Left cardiac atrium (tissue), 4 donors: ENCODE results near the gene PRDX4. TPM values are rescaled to one million over a fixed set of nuclear protein-coding genes. Genes with fewer than 3 reads are reported as not detected.
"Not testable (repeated sequence)": the region's sequence is repeated elsewhere in the genome, so short reads cannot be mapped to it uniquely, and the experiment has no call there.

ENCODE experiments used
- ATAC-seq, 2 donors: fragments of 200-7000 bp; cut with Tn5 transposase; one replicate each; pipeline ENCODE4 v1.9.1; 2020; ENCODE audit warnings: mild to moderate bottlenecking in 2 of 2, moderate library complexity in 2 of 2
- DNase-seq: peaks from one replicate; pipeline ENCODE4 v3.0.0-alpha.2; 2020
- intact Hi-C, 2 donors: fragments of 100-400 bp; cut with DNase I; formaldehyde crosslinking; loops; one replicate each; pipeline versions ENCODE4 v1.14.1 to v1.15.1; 2022 to 2023
- long read RNA-seq: library from polyadenylated mRNA; unstranded; transcript quantifications from one replicate; pipeline ENCODE4 v2.0.0, GENCODE V29; 2021
- total RNA-seq, 2 donors: library from RNA; stranded (reverse); fragmentation: NEBNext Ultra II Directional; extraction: Animal tissue kit (Norgen Biotek cat#: 25700); gene quantifications; one replicate each; pipeline ENCODE4 v1.2.1, GENCODE V29; 2021
- donor health status: DM: no; HTN: yes; CAD: no.
- donor health status: DM: no; HTN: yes; CAD: no; lungs with severe emphysema.
- donor health status: DM: yes; HTN: yes; CAD: no.
- donor health status: Dilated cardiomyopathy.

PRDX4 gene
- 10 to 100 TPM; 65.2 to 77.4 TPM for total RNA-seq
- long read RNA-seq, transcript PRDX4-202 (7 exons, 1,005 nt): major isoform, 27 of 30 reads
- long read RNA-seq, partial matches to known transcripts: 1 of 30 reads
- long read RNA-seq, other reads (novel, unspliced or antisense): 2 of 30 reads

DNA sequence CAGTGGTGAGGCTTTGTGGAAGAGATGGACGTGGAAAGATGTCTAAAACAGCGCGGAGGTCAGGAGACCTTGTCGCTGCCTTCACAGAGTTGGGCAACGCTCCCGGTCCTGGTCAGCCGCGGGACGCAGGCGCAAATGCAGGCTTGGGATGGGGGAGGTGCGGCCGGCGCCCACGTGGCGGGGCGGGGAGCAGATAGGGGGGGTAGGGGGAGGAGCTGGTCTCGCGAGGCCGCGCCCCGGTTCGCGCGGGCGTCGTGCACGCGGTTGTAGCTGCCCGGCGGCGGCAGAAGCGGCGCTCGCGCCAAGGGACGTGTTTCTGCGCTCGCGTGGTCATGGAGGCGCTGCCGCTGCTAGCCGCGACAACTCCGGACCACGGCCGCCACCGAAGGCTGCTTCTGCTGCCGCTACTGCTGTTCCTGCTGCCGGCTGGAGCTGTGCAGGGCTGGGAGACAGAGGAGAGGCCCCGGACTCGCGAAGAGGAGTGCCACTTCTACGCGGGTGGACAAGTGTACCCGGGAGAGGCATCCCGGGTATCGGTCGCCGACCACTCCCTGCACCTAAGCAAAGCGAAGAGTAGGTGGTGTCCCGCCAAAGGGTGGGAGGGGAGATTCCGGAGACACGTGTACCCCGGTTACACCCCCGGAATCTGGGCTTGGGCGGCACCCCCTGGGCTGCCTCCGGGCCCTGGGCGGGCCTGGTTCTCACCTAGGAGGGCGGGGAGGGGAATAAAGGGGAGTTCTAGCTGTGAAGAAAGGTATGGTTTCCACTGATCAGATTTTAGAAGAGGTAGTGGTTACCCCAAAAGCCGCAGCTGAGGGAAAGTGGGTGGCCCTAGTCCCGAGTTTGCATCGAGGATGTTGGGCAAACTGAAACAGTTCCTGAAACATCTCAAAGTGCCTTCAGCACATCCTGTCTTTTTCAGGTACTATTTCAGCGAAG lies at the start of gene PRDX4:
Gene PRDX4 (plus strand): TSS at position 255 of the 939 bp plus-strand sequence. CDS start 78 bp downstream, at position 333.
- intact Hi-C loops: no loop called here
- peak; percentile 99 for ATAC-seq
- DNase-seq: peak; percentile 91

DNA sequence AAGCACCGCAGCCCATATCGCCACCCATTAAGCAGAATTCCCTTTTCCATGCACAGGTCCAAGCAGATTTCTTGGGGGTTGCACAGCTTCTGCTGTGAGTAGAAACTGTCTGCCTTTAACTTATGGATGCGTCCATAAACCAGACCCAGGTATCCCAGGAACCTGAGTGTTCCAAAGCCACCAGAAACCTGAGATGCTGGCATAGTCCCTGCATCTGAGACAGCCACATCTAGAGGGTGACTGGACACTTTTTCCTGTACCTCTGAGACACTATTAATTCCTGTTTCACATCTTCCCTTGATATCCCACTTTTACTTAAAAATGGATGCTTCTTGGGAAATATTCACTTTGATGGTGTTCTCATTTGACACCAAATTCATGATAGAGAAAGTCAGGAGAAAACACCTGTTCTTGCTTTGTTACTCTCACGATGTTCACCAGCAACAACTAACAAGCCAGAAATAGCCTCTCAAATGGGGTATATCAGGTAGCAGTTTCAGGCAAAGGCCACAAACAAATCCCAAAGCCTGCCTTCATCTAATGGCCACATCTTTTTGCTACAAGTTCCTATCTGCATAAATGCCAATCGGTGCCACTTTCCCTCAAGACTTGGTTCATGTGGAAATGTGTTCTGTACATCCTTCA lies 45.5 kb upstream of the PRDX4 start:
- intact Hi-C loops: no loop called here
- DNase-seq (no peak), ATAC-seq (no peak)

DNA sequence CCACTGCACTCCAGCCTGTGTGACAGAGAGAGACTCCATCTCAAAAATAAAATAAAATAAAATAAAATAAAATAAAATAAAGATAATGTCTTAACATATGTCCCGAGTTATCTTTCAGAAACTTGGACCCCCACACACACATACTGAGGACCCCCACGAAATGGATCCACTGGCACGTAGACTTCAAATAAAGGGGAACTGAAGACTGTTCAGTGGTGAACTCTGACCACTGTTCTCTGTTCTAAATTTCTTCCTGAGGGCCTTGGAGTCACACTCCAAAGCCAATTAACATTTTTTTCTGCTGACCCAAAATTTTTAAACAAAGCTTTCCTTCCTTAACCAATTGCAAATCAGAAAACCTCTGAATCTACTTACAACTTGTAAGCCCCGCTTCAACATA lies 43.5 kb upstream of the PRDX4 start:
- intact Hi-C loops: no loop called here
- no peak for DNase-seq
- ATAC-seq: no peak

DNA sequence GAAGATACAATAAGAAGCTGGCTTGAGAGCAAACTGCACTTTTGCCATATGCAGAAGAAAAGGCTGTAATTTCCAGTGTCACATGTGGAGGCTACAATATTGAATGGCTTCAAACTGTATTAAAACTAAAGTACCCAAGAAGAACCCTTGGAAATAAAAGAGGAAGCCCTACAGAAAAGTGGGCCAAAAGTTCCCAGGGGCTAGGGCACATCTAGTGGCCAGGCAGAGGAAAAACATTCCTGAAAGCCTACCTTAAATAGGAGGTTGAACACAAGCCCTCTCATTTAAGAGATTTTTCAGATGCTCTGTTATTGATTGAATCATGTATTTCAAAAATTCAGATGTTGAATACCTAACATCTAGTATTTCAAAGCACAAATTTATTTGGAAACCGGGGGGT lies 40.6 kb upstream of the PRDX4 start:
- DNase-seq (no peak), ATAC-seq (no peak)
- intact Hi-C loops: no loop called here

DNA sequence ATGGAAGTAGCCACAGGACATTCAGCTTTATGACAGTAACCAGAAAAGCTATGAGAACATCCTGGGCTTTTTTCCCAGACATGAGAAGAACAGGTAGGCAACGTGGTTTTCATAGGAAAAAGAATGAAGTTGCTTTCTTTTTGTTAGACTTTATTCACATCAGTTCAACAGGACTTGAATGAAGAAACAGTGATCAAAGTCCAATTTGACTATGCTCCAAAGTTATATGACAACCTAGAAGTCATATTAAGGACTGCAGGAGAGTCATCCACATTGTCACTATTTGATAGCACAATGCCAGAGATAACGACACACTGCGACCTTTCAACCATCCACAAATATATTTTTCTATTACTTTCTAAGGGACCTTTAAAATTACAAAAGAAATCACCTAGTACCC lies 39.2 kb upstream of the PRDX4 start:
- intact Hi-C loops: no loop called here
- ATAC-seq: no peak
- DNase-seq: no peak

DNA sequence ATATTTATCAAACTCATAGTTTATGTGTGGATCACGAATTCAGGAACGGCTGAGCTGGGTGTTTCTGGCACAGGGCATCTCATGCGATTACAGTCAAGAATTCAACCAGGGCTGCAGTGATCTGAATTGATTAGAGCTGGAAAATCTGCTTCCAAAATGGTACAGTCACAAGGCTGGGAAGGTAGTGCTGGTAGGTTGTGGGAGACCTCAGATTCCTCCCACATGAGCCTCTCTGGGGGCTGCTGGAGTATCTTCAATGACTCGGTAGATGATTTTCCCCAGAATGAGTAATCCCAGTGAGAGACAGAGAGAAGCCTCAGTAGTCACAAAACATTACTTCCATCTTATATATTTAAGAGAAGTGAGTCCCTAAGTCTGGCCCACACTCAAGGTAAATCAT lies 36.2 kb upstream of the PRDX4 start:
- intact Hi-C loops: no loop called here
- ATAC-seq (no peak), DNase-seq (no peak)

DNA sequence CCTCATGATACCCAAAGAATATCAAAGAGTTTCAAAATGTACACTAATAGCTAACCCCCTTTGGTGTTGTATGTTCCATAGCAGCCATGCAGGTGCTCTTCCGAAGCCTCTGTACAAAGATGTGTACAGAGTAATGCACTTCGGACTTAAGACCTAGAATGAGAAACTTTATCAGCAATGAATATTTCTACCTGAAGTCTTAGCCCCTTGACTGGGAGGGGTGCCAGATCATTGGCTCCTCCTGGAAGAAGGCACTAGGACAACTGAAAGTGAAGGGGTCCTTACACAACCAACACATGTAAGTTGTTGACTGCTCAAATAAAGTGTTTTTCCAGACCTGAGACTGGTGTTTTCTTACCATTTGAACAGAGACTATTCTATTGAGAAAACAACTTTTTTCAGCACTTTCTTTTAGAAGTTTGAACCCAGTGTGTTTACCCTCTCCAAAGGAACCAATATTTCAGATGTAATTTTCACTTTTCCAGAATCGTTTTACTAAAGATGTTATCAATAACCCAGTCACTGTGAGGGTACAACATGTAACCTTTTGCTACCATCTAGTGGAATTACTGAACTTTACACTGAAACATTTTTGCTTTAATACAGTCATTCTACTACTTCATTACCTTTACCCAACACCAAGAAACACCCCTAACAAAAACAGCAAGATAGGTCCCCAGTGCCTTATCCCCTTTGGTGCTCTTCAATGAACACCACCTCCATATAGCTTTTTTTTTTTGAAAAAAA lies 33.3 kb upstream of the PRDX4 start:
- intact Hi-C loops: no loop called here
- ATAC-seq: no peak
- DNase-seq: no peak

DNA sequence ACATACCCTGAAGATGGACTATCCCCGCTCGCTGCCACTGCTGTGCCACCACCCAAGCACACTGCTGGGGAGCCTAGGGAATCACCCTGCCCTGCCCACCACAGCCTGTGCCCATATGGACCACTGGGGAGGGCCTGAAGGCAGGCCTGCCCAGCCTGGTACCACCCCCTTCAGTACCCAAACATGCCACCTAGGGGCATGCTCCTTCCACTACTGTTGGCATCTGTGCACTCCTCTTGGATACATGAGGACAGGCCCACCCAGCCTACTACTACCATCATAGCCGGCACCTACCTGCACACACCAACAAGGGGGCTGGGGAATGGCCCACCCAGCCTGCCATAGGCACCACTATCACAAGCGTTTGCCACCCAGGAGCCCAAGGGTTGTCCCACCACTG lies 30.1 kb upstream of the PRDX4 start:
- ATAC-seq (no peak), DNase-seq (no peak)
- intact Hi-C loops: no loop called here

DNA sequence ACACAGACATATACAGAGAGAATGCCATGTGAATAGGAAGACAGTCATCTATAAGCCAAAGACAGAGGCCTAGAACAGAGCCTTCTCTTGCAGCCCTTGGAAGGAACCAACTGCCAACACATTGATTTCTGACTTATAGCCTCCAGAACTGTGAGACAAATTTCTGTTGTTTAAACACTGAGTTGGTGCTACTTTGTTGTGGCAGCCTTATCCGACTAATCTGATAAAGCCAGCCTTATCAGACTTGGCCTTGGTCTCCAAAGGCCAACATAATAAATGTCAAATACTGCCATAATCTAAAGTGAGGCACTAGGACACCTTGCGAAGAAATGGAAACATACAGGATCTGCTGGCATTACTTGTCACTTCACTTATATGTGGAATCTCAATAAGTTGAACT lies 24.3 kb upstream of the PRDX4 start:
- DNase-seq (no peak), ATAC-seq (no peak)
- intact Hi-C loops: no loop called here

DNA sequence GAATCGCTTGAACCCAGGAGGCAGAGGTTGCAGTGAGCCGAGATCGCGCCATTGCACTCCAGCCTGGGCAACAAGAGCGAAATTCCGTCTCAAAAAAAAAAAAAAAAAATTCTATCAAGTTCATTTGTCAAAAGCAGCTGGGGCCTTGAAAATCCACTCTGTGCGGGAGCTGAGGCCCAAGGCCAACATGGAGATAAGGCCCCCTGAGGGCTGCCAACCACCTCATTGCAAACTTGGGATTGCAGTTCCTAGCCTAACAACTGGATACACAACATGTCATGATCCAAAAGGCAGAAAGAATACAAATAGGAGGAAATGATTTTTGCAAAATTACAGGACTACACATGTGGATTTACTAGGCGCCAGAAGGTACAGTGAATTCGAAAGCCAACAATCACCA lies 22.5 kb upstream of the PRDX4 start:
- DNase-seq (no peak), ATAC-seq (no peak)
- intact Hi-C loops: no loop called here

DNA sequence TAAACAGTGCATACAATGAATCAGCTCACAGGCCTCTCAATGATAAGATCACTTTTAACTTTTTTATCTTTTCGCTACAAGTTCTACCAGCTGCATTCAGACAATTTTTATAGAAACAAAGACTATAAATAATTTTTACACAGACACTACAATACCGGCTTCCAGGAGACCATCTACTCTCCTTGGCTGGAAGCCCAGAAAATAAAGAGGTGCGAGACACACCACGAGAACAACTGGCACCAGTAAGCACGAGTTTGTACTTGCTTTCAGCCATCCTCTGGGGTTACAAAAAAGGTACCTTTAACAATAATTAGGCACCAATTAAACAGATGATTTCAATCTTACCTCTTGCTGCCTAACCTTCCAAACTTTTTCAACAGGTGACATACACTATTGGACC lies 11.2 kb upstream of the PRDX4 start:
- ATAC-seq: peak in 1 of 2 donors; percentile 44
- intact Hi-C loops: no loop called here
- DNase-seq: no peak

DNA sequence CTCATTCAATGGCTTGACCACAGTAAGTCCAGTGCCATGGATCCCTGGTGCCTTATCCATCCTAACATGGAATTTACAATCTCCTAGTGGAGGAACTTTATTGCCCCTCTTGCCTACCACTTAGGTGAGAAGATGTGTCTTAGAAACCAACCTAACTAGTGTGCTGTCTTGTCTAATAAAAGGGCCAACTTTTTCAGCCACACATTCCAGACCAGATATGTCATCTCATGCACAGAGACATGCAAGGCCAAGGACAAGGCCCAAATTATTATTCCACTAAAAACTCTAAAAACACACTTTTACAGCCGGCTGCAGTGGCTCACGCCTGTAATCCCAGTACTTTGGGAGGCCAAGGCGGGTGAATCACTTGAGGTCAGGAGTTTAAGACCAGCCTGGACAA lies 10.6 kb upstream of the PRDX4 start:
- DNase-seq (no peak), ATAC-seq (no peak)
- intact Hi-C loops: no loop called here

DNA sequence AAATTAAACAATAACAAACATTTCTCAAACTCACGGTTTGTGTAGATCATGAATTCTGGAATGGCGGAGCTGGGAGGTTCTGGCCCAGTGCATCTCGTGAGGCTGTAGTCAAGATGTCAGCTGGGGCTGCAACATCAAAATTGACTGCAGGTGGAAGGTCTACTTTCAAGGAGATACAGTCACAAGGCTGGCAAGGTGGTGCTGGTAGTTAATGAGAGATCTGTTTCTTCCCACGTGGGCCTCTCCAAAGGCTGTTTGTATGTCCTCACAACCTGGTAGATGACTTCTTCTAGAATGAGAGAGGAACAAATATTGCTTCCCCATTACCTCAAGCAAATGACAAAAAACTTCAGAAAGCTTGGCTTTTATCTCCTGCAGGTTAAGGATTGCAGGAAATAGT lies 8.0 kb upstream of the PRDX4 start:
- ATAC-seq (no peak), DNase-seq (no peak)
- intact Hi-C loops: no loop called here

DNA sequence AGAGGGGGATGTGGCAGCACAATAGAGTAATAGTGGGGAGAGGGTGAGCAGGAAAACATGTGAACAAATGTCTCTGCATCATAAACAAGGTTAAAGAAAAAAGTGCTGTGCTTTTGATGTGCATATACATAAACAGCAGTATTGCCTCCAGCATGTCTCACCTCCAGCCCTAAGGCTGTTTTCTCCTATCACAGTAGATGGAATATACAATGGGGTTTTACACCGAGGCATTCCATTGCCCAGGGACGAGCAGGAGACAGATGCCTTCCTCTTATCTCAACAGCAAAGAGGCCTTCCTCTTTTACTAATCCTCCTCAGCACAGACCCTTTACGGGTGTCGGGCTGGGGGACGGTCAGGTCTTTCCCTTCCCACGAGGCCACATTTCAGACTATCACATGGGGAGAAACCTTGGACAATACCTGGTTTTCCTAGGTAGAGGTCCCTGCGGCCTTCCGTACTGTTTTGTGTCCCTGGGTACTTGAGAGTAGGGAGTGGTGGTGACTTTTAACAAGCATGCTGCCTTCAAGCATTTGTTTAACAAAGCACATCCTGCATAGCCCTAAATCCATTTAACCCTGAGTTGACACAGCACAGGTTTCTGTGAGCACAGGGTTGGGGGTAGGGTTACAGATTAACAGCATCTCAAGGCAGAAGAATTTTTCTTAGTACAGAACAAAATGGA lies 7.1 kb upstream of the PRDX4 start:
- ATAC-seq, DNase-seq, intact Hi-C loops: not testable (repeated sequence)

DNA sequence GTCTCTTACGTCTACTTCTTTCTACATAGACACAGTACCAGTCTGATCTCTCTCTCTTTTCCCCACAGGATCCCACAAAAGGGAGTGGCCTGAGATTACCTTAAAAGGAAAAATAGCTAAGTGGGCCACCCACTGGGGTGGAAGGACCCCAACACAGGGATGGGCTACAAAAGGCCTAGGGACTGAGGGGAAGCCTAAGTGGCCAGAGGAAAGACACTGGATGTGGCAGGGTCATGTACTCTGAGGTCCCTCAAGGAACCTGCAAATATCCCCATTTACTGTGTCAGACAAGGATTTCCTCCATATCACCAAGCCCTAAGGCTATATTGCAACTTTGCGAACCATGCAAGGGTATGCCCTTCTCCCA lies 6.5 kb upstream of the PRDX4 start:
- no peak for ATAC-seq

DNA sequence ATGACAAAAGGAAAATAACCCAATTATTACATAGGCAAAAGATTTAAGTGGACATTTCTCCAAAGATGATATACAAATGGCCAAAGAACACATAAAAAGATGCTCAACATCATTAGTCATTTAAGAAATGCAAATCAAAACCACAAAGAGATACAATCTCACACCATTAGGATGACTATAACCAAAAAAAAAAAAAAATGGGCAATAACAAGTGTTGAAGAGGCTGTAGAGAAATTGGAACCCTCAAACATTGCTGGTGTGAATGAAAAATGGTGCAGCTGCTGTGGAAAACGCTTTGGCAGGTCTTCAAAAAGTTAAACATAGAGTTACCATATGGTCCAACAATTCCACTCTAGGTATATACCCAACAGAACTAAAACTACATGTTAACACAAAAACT lies 5.6 kb upstream of the PRDX4 start:
- intact Hi-C loops: no loop called here
- ATAC-seq (no peak), DNase-seq (no peak)

More for the DNA sequence above, 6.5 kb upstream of the PRDX4 start:
- no peak for DNase-seq
- intact Hi-C loops: no loop called here

DNA sequence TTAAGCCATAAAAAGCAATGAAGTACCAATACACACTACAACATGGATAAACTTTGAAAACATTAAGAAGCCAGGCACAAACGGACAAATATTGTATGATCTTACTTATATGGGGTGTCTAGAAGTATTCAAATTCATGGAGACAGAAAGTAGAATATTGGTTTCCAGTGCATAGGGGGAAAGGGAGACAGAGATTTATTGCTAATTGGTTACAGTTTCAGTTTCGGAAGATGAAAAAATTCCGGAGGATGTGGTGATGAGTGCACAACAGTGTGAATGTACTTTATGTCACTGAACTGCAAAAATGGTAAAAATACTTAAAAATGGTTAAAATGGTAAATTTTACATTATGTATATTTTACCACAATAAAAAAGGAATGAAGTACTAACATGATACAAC lies 5.1 kb upstream of the PRDX4 start:
- ATAC-seq: no peak
- no peak for DNase-seq
- intact Hi-C loops: no loop called here

DNA sequence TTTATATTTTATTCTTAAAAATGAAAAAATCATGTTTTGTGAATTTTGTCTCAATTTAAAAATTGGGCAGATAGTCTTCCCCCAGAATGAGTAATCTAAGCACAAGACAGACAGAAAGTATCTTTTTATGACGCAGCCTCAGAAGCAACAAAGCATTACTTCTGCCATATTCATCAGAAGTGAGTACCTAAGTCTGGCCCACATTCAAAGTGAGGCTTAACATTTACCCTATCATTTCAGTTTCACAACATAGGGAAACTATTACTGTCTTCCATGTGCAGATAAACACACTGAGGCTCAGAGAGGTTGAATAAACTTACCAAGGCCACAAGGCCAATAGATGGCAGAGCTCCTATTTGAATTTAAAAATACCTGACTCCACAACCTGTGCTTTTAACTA lies 4.4 kb upstream of the PRDX4 start:
- no peak for ATAC-seq
- no peak for DNase-seq
- intact Hi-C loops: no loop called here

DNA sequence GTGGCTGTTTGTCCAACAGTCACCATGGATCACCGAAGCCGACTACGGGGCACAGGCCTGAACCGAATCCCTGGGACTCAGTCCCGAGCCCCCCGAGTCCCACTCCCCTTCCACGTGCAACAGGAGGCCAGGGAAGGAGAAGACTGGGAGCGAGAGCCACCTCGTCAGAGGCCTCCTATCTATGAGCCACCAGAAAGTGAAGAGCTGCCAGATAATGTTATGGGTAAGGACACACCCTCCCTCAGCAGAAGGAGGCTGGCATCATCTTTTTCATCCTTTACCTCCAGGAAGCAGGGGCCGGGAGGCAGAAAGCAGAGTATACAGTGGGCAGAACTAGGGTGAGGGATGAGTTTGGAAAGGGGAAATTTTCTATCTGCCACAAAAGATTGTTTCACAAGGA lies 2.8 kb upstream of the PRDX4 start:
- ATAC-seq (no peak), DNase-seq (no peak)
- intact Hi-C loops: no loop called here
